H9 (cell line): ENCODE measurements around the gene NMT1. TPM values are rescaled to one million over a fixed set of nuclear protein-coding genes. Genes with fewer than 3 reads are reported as not detected.
A peak's percentile ranks its signal among the peaks of the same experiment; 100 is the strongest.

ENCODE experiments used
- DNase-seq: peaks from one replicate; pipeline ENCODE4 v3.0.0-alpha.2; 2017
- H2AFZ ChIP-seq: one replicate; pipeline ENCODE4 v1.6.1; 2013; ENCODE audit warnings: mild to moderate bottlenecking, low read length, control low read depth, moderate library complexity
- H2AK5ac ChIP-seq: 2 replicates; pipeline ENCODE4 v1.6.1; 2013; ENCODE audit warnings: low read length, control low read depth, mixed read lengths; ENCODE audit not compliant: insufficient read length
- H2BK120ac ChIP-seq: one replicate; pipeline ENCODE4 v1.6.1; 2013; ENCODE audit warnings: low read depth, mild to moderate bottlenecking, low read length, control low read depth, inconsistent platforms; ENCODE audit not compliant: poor library complexity, severe bottlenecking
- H2BK12ac ChIP-seq: 2 replicates; pipeline ENCODE4 v1.6.1; 2013; ENCODE audit warnings: low read length, control low read depth, mixed read lengths, low read depth; ENCODE audit not compliant: insufficient read length
- H2BK15ac ChIP-seq: 2 replicates; pipeline ENCODE4 v1.6.1; 2013; ENCODE audit warnings: low read depth, low read length, control low read depth
- H2BK20ac ChIP-seq: one replicate; pipeline ENCODE4 v1.6.1; 2013; ENCODE audit warnings: low read depth, mild to moderate bottlenecking, low read length, control low read depth, inconsistent platforms; ENCODE audit not compliant: poor library complexity, severe bottlenecking
- H2BK5ac ChIP-seq: 2 replicates; pipeline ENCODE4 v1.6.1; 2013; ENCODE audit warnings: low read length, control low read depth, mixed read lengths; ENCODE audit not compliant: insufficient read length
- H3K14ac ChIP-seq: 2 replicates; pipeline ENCODE4 v1.6.1; 2013; ENCODE audit warnings: low read length, control low read depth; ENCODE audit not compliant: insufficient read depth
- H3K18ac ChIP-seq: 2 replicates; pipeline ENCODE4 v1.6.1; 2013; ENCODE audit warnings: low read depth, mild to moderate bottlenecking, mixed read lengths, low read length, control low read depth; ENCODE audit not compliant: insufficient read length
- H3K23ac ChIP-seq: 2 replicates; pipeline ENCODE4 v1.6.1; 2013; ENCODE audit warnings: low read length, control low read depth, mixed read lengths, low read depth; ENCODE audit not compliant: insufficient read length
- H3K23me2 ChIP-seq: 2 replicates; pipeline ENCODE4 v1.6.1; 2013; ENCODE audit warnings: low read depth, mild to moderate bottlenecking, mixed read lengths, low read length, control low read depth; ENCODE audit not compliant: insufficient read length, poor library complexity, severe bottlenecking
- H3K27ac ChIP-seq: 2 replicates; pipeline ENCODE4 v1.5.1; 2013; ENCODE audit warnings: low read length, control low read depth, mixed read lengths, low read depth; ENCODE audit not compliant: insufficient read length
- H3K27me3 ChIP-seq: 2 replicates; pipeline ENCODE4 v1.6.1; 2013; ENCODE audit warnings: low read length, control low read depth, inconsistent platforms; ENCODE audit not compliant: insufficient read depth
- H3K4ac ChIP-seq: 2 replicates; pipeline ENCODE4 v1.6.1; 2013; ENCODE audit warnings: low read depth, mild to moderate bottlenecking, control low read depth, inconsistent platforms, low read length, moderate library complexity
- H3K4me1 ChIP-seq: 2 replicates; pipeline ENCODE4 v1.6.1; 2013; ENCODE audit warnings: low read length, control low read depth, inconsistent platforms; ENCODE audit not compliant: insufficient read depth
- H3K4me2 ChIP-seq: 2 replicates; pipeline ENCODE4 v1.6.1; 2013; ENCODE audit warnings: low read length, control low read depth, mixed read lengths; ENCODE audit not compliant: insufficient read length, insufficient read depth
- H3K56ac ChIP-seq: 2 replicates; pipeline ENCODE4 v1.6.1; 2013; ENCODE audit warnings: low read depth, mild to moderate bottlenecking, mixed read lengths, low read length, control low read depth; ENCODE audit not compliant: insufficient read length
- H3K79me1 ChIP-seq: 2 replicates; pipeline ENCODE4 v1.6.1; 2013; ENCODE audit warnings: low read depth, mild to moderate bottlenecking, moderate library complexity, low read length, control low read depth, inconsistent platforms; ENCODE audit not compliant: insufficient read depth, poor library complexity, severe bottlenecking
- H3K79me2 ChIP-seq: 2 replicates; pipeline ENCODE4 v1.6.1; 2013; ENCODE audit warnings: low read length, control low read depth, inconsistent platforms; ENCODE audit not compliant: insufficient read depth
- H3K9ac ChIP-seq: 2 replicates; pipeline ENCODE4 v1.6.1; 2013; ENCODE audit warnings: low read length, control low read depth, mixed read lengths; ENCODE audit not compliant: insufficient read length; ENCODE audit errors: extremely low read depth
- H3K9me3 ChIP-seq: one replicate; pipeline ENCODE4 v1.6.1; 2013; ENCODE audit warnings: low read depth, low read length, inconsistent platforms; ENCODE audit not compliant: control insufficient read depth
- H3T11ph ChIP-seq: one replicate; pipeline ENCODE4 v1.6.1; 2013; ENCODE audit warnings: mild to moderate bottlenecking, low read length, control low read depth, inconsistent platforms
- H4K20me1 ChIP-seq: one replicate; pipeline ENCODE4 v1.6.1; 2013; ENCODE audit not compliant: control insufficient read depth, insufficient read length, insufficient read depth
- H4K5ac ChIP-seq: 2 replicates; pipeline ENCODE4 v1.6.1; 2013; ENCODE audit warnings: low read depth, mild to moderate bottlenecking, mixed read lengths, low read length, control low read depth; ENCODE audit not compliant: insufficient read length
- H4K8ac ChIP-seq: replicated peaks from 2 replicates; pipeline ENCODE4 v1.6.1; 2013; ENCODE audit warnings: low read length, control low read depth, mixed read lengths, low read depth; ENCODE audit not compliant: insufficient read length
- H4K91ac ChIP-seq: 2 replicates; pipeline ENCODE4 v1.6.1; 2013; ENCODE audit warnings: low read depth, mild to moderate bottlenecking, moderate library complexity, mixed read lengths, low read length, control low read depth; ENCODE audit not compliant: insufficient read length
- H3K27ac Mint-ChIP-seq, 3 experiments: 2 replicates in 2 of 3; 3 replicates in 1 of 3; pipeline ENCODE4 v1.8.0; 2020 to 2021; ENCODE audit warnings: mixed read lengths in 3 of 3, mild to moderate bottlenecking in 1 of 3, moderate library complexity in 1 of 3
- H3K27me3 Mint-ChIP-seq: 2 replicates; pipeline ENCODE4 v1.8.0; 2021; ENCODE audit warnings: low read depth, mild to moderate bottlenecking, moderate library complexity, mixed read lengths
- H3K36me3 Mint-ChIP-seq, 3 experiments: 2 replicates in 2 of 3; 3 replicates in 1 of 3; pipeline ENCODE4 v1.8.0; 2020 to 2021; ENCODE audit warnings: low read depth in 3 of 3, mixed read lengths in 3 of 3; ENCODE audit not compliant: insufficient read depth in 1 of 3
- H3K4me1 Mint-ChIP-seq, 2 experiments: 2 replicates each; pipeline ENCODE4 v1.8.0; 2020; ENCODE audit warnings: mixed read lengths in 2 of 2
- H3K4me3 Mint-ChIP-seq, 2 experiments: 2 replicates in 1 of 2; 3 replicates in 1 of 2; pipeline ENCODE4 v1.8.0; 2020 to 2021; ENCODE audit warnings: mild to moderate bottlenecking in 2 of 2, mixed read lengths in 2 of 2, moderate library complexity in 1 of 2
- H3K9me3 Mint-ChIP-seq, 2 experiments: 2 replicates in 1 of 2; 3 replicates in 1 of 2; pipeline ENCODE4 v1.8.0; 2020; ENCODE audit warnings: mild to moderate bottlenecking in 2 of 2, mixed read lengths in 2 of 2, moderate library complexity in 1 of 2
- CTCF ChIP-seq: fragments of 200-600 bp; sonication (generic); conservative IDR thresholded peaks from 3 replicates; pipeline ENCODE4 v1.8.0; 2021; ENCODE audit warnings: antibody characterized with exemption, mild to moderate bottlenecking
- WGBS: extraction: QIAGEN DNeasy Blood & Tissue Kit; methylation state at CpG from one replicate; pipeline ENCODE4 v1.1.7; 2013; ENCODE audit warnings: missing lambda C conversion rate, low lambda C conversion rate, mixed read lengths; ENCODE audit not compliant: insufficient read length; ENCODE audit errors: extremely low coverage; 5-methylcytosine and 5-hydroxymethylcytosine counted together
- total RNA-seq: library from RNA; stranded (reverse); gene quantifications from 2 replicates; pipeline ENCODE4 v1.2.1, GENCODE V29; 2021

Gene NMT1
- total RNA-seq, 1 experiment from 2014 or later: 150 TPM

- peaks cover 3% of the 10 kb centered on the region for H3K27me3 Mint-ChIP-seq
- H4K91ac ChIP-seq: no peak overlapping the region
- no peak for TF ChIP-seq CTCF
- peak overlapping the region; percentile 51 for H3K4me2 ChIP-seq
- no peak overlapping the region for H2BK15ac ChIP-seq
- H3K18ac ChIP-seq: no peak overlapping the region
- no peak overlapping the region for H3K9ac ChIP-seq
- peak overlapping the region; percentile 57 to 76 for H3K4me3 Mint-ChIP-seq
- H2BK20ac ChIP-seq: no peak overlapping the region
- no peak overlapping the region for H3K4ac ChIP-seq
- no peak overlapping the region for H4K5ac ChIP-seq
- peaks cover 32 to 39% of the 10 kb centered on the region in 2 experiments for H3K4me1 Mint-ChIP-seq
- H3K79me2 ChIP-seq: no peaks in the 10 kb centered on the region
- peak overlapping the region in 1 of 3 experiments; percentile 61; a peak in 1 of 7 replicates for H3K27ac Mint-ChIP-seq
- no peaks in the 10 kb centered on the region for H4K20me1 ChIP-seq
- H2BK120ac ChIP-seq: no peak overlapping the region
- no peak overlapping the region for H3T11ph ChIP-seq
- no peak overlapping the region for H3K23ac ChIP-seq
- H2BK5ac ChIP-seq: no peak overlapping the region
- H3K23me2 ChIP-seq: peaks cover 10% of the 10 kb centered on the region
- DNase-seq: peak; percentile 88
- no peak overlapping the region for H3K27ac ChIP-seq
- H3K14ac ChIP-seq: no peak overlapping the region; the same call in 1 of the 2 replicates
- no peaks in the 10 kb centered on the region; a peak in 1 of 5 replicates for H3K9me3 Mint-ChIP-seq
- H2AFZ ChIP-seq: no peak overlapping the region
- no peaks in the 10 kb centered on the region for H3K27me3 ChIP-seq
- no peak overlapping the region for H3K56ac ChIP-seq
- H3K36me3 Mint-ChIP-seq: peaks cover 3 to 4% (median 4%) of the 10 kb centered on the region in 3 experiments; a peak in 5 of 7 replicates
- WGBS: no CpG with 5 or more reads among the region's 21 CpGs
- H3K4me1 ChIP-seq: peaks cover 2% of the 10 kb centered on the region; the same call in 1 of the 2 replicates
- no peak overlapping the region for H2AK5ac ChIP-seq
- no peak overlapping the region for H2BK12ac ChIP-seq
- no peak overlapping the region for H4K8ac ChIP-seq
- no peaks in the 10 kb centered on the region for H3K79me1 ChIP-seq
- no peaks in the 10 kb centered on the region for H3K9me3 ChIP-seq
These were observed 82.7 kb downstream of the NMT1 start for GRCh38 chr17:45143767-45144198.
